IMR-90 (cell line): ENCODE data around the gene LRRC41. TPM values are rescaled to one million over a fixed set of nuclear protein-coding genes. Genes with fewer than 3 reads are reported as not detected.

Experiments
- ATAC-seq: fragments of 200-7000 bp; cut with Tn5 transposase; 2 replicates; pipeline ENCODE4 v1.9.1; 2020; ENCODE audit warnings: low read depth, mild to moderate bottlenecking, moderate library complexity
- BruUV-seq: library from RNA; stranded (reverse); fragments of 400-500 nt; replicated peaks from 2 replicates; lab custom pipeline; 2021; lab: Mats Ljungman, UMichigan
- CTCF ChIA-PET: fragments of 300-600 bp; formaldehyde crosslinking; extraction: SDS; loops from one replicate; lab custom pipeline; 2021; ENCODE audit warnings: antibody characterized with exemption; lab: Yijun Ruan, JAX
- POLR2A ChIA-PET: fragments of 300-600 bp; sonication (Branson Sonifier 250); formaldehyde crosslinking; loops from one replicate; lab custom pipeline; 2022; ENCODE audit warnings: antibody characterized with exemption; ENCODE audit not compliant: unreplicated experiment; lab: Charles Lee
- DNase-seq: peaks from one replicate; pipeline ENCODE4 v3.0.0; 2013
- H2AFZ ChIP-seq: replicated peaks from 2 replicates; pipeline ENCODE3; 2013; ENCODE audit warnings: low read length, mild to moderate bottlenecking; ENCODE audit not compliant: poor library complexity
- H2AK5ac ChIP-seq: 2 replicates; pipeline ENCODE4 v1.6.1; 2013; ENCODE audit warnings: low read depth, low read length, inconsistent platforms
- H2AK9ac ChIP-seq: replicated peaks from 2 replicates; pipeline ENCODE3; 2013; ENCODE audit warnings: mild to moderate bottlenecking, low read depth, low read length, moderate library complexity; ENCODE audit not compliant: poor library complexity
- H2BK120ac ChIP-seq: 2 replicates; pipeline ENCODE4 v1.6.1; 2013; ENCODE audit warnings: low read depth, low read length, inconsistent platforms
- H2BK15ac ChIP-seq: 3 replicates; pipeline ENCODE4 v1.6.1; 2013; ENCODE audit warnings: low read depth, low read length, inconsistent platforms
- H2BK20ac ChIP-seq: 2 replicates; pipeline ENCODE4 v1.6.1; 2013; ENCODE audit warnings: low read depth, mild to moderate bottlenecking, inconsistent platforms, low read length, moderate library complexity
- H2BK5ac ChIP-seq: 2 replicates; pipeline ENCODE4 v1.6.1; 2013; ENCODE audit warnings: mild to moderate bottlenecking, low read depth, low read length, inconsistent platforms; ENCODE audit not compliant: poor library complexity, severe bottlenecking
- H3K14ac ChIP-seq: replicated peaks from 2 replicates; pipeline ENCODE4 v1.6.1; 2013; ENCODE audit warnings: low read depth, low read length, inconsistent platforms
- H3K18ac ChIP-seq: 2 replicates; pipeline ENCODE4 v1.6.1; 2013; ENCODE audit warnings: low read depth, low read length, control low read depth
- H3K23ac ChIP-seq: 2 replicates; pipeline ENCODE4 v1.6.1; 2013; ENCODE audit warnings: low read depth, low read length, inconsistent platforms
- H3K27ac ChIP-seq: 2 replicates; pipeline ENCODE4 v1.5.1; 2013; ENCODE audit warnings: mild to moderate bottlenecking, control low read depth, low read length; ENCODE audit not compliant: insufficient read depth
- H3K27me3 ChIP-seq: 2 replicates; pipeline ENCODE4 v1.6.1; 2013; ENCODE audit warnings: low read length; ENCODE audit not compliant: control insufficient read depth, insufficient read depth
- H3K36me3 ChIP-seq: 2 replicates; pipeline ENCODE4 v1.6.1; 2013; ENCODE audit warnings: low read length, mixed read lengths; ENCODE audit not compliant: control insufficient read depth, insufficient read depth
- H3K4ac ChIP-seq: 2 replicates; pipeline ENCODE4 v1.6.1; 2013; ENCODE audit warnings: low read depth, low read length, inconsistent platforms
- H3K4me1 ChIP-seq: 2 replicates; pipeline ENCODE4 v1.6.1; 2013; ENCODE audit warnings: low read length, mixed read lengths; ENCODE audit not compliant: control insufficient read depth, insufficient read depth
- H3K4me2 ChIP-seq: 2 replicates; pipeline ENCODE4 v1.6.1; 2013; ENCODE audit warnings: low read depth, mild to moderate bottlenecking, control low read depth, low read length, moderate library complexity
- H3K4me3 ChIP-seq: 2 replicates; pipeline ENCODE4 v1.5.1; 2013; ENCODE audit warnings: low read depth, mild to moderate bottlenecking, control low read depth, low read length, moderate library complexity; ENCODE audit not compliant: insufficient read depth
- H3K56ac ChIP-seq: 2 replicates; pipeline ENCODE4 v1.6.1; 2013; ENCODE audit warnings: low read length, inconsistent platforms; ENCODE audit not compliant: insufficient read depth; ENCODE audit errors: extremely low read depth
- H3K79me1 ChIP-seq, 2 experiments: 2 replicates each; pipeline ENCODE4 v1.6.1; 2013; ENCODE audit warnings: low read length in 2 of 2, inconsistent platforms in 1 of 2, low read depth in 1 of 2
- H3K9ac ChIP-seq: 2 replicates; pipeline ENCODE4 v1.6.1; 2013; ENCODE audit warnings: low read depth, low read length, control low read depth
- H3K9me1 ChIP-seq: 2 replicates; pipeline ENCODE4 v1.6.1; 2013; ENCODE audit warnings: low read length, inconsistent platforms; ENCODE audit not compliant: insufficient read depth
- H3K9me3 ChIP-seq: 2 replicates; pipeline ENCODE4 v1.6.1; 2013; ENCODE audit warnings: low read length; ENCODE audit not compliant: control insufficient read depth, insufficient read depth
- H4K20me1 ChIP-seq: 2 replicates; pipeline ENCODE4 v1.6.1; 2013; ENCODE audit warnings: low read length, inconsistent platforms; ENCODE audit not compliant: insufficient read depth
- H4K5ac ChIP-seq: 2 replicates; pipeline ENCODE4 v1.6.1; 2013; ENCODE audit warnings: mild to moderate bottlenecking, low read depth, low read length, control low read depth
- H4K8ac ChIP-seq, 2 experiments: 2 replicates each; pipeline ENCODE4 v1.6.1; 2013; ENCODE audit warnings: low read depth in 2 of 2, low read length in 2 of 2, control low read depth in 1 of 2, inconsistent platforms in 1 of 2
- H4K91ac ChIP-seq: 2 replicates; pipeline ENCODE4 v1.6.1; 2013; ENCODE audit warnings: low read depth, low read length, inconsistent platforms; ENCODE audit not compliant: insufficient read depth
- CHD1 ChIP-seq: IDR thresholded peaks from 2 replicates; pipeline ENCODE4 v1.6.1; 2012; ENCODE audit warnings: low read depth, low read length, improper control_type of control experiment
- FOS ChIP-seq: fragments of 150-350 bp; IDR thresholded peaks from 2 replicates; pipeline ENCODE4 v1.6.1; 2016; ENCODE audit warnings: low read depth, low read length
- MAFK ChIP-seq: IDR thresholded peaks from 2 replicates; pipeline ENCODE4 v1.6.1; 2012; ENCODE audit warnings: low read depth, low read length, improper control_type of control experiment
- MXI1 ChIP-seq: IDR thresholded peaks from 2 replicates; pipeline ENCODE4 v1.6.1; 2012; ENCODE audit warnings: low read depth, mild to moderate bottlenecking, low read length, moderate library complexity, borderline replicate concordance
- NFE2L2 ChIP-seq: fragments of 150-350 bp; IDR thresholded peaks from 2 replicates; pipeline ENCODE4 v1.6.1; 2016; ENCODE audit warnings: low read depth, mild to moderate bottlenecking, low read length
- POLR2A ChIP-seq: IDR thresholded peaks from 2 replicates; pipeline ENCODE4 v1.6.1; 2012; ENCODE audit warnings: mild to moderate bottlenecking, low read depth, low read length
- RAD21 ChIP-seq: IDR thresholded peaks from 2 replicates; pipeline ENCODE4 v1.6.1; 2012; ENCODE audit warnings: low read length, improper control_type of control experiment
- RCOR1 ChIP-seq: IDR thresholded peaks from 2 replicates; pipeline ENCODE4 v1.6.1; 2012; ENCODE audit warnings: mild to moderate bottlenecking, low read length, improper control_type of control experiment; ENCODE audit not compliant: insufficient replicate concordance
- RFX5 ChIP-seq: IDR thresholded peaks from 2 replicates; pipeline ENCODE4 v1.8.0; 2012; ENCODE audit warnings: low read depth, mild to moderate bottlenecking, low read length, moderate library complexity
- SMC3 ChIP-seq: fragments of 150-350 bp; IDR thresholded peaks from 2 replicates; pipeline ENCODE4 v1.6.1; 2016; ENCODE audit warnings: low read depth, mild to moderate bottlenecking, antibody characterized with exemption, low read length, moderate library complexity
- WGBS, 2 experiments: methylation state at CpG; one replicate each; pipeline versions ENCODE4 v1.1.5 to v1.1.7; 2013; ENCODE audit warnings: missing lambda C conversion rate in 2 of 2; ENCODE audit not compliant: insufficient read length in 1 of 2; ENCODE audit errors: extremely low coverage in 2 of 2; 5-methylcytosine and 5-hydroxymethylcytosine counted together
- dilution Hi-C: fragments of 300-500 bp; cut with HindIII; formaldehyde crosslinking; loops from one replicate; pipeline ENCODE4 v1.14.3; 2018; ENCODE audit warnings: low sequenced_read_pairs; ENCODE audit not compliant: unreplicated experiment
- in situ Hi-C: fragments of 300-500 bp; cut with MboI; formaldehyde crosslinking; loops from 3 replicates; pipeline ENCODE4 v1.14.3; 2019; ENCODE audit warnings: low sequenced_read_pairs, inconsistent platforms, mixed read lengths
- intact Hi-C: fragments of 100-400 bp; cut with micrococcal nuclease; formaldehyde crosslinking; loops from 2 replicates; pipeline ENCODE4 v1.10.0; 2022
- polyA plus RNA-seq, 3 experiments: library from polyadenylated mRNA; depleted of rRNA; stranded (reverse); fragments of >200 nt; gene quantifications; 2 replicates each; pipeline ENCODE4 v1.2.3, GENCODE V29; 2012; ENCODE audit warnings: low replicate concordance in 1 of 3
- total RNA-seq: library from RNA; depleted of rRNA; stranded (reverse); fragments of >200 nt; gene quantifications from 2 replicates; pipeline ENCODE4 v1.2.3, GENCODE V29; 2012
- TF ChIP-seq, protein P1 (sequence below): conservative IDR thresholded peaks from 2 replicates; pipeline ENCODE4 v1.5.1; 2012; ENCODE audit warnings: mild to moderate bottlenecking, low read depth, low read length, improper control_type of control experiment

Gene LRRC41
- total and polyA plus RNA-seq, 2 of the 4 experiments (the other 2 are of a cell fraction) = 67.6 to 83.2 TPM

DNA sequence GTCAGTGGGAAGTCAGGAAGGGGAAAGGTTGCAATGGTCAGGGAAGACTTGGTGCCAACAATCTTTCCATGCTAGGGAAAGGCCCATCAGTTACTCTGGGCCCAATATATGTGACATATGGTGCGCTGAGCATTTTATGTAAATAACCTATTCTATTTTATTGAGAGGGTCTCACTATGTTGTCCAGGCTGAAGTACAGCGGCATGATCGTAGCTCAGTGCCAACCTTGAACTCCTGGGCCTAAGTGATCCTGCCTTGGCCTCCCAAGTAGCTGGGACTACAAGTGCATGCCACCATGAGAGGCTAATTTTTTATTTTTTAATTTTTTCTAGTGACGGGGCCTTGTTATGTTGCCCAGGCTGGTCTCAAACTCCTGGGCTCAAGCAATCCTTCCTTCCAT is 6.9 kb upstream of the LRRC41 start:
- H3K4ac ChIP-seq = no peak overlapping the region
- H3K9ac ChIP-seq = no peak overlapping the region
- H3K36me3 ChIP-seq = peaks cover 44% of the 10 kb centered on the region
- H3K56ac ChIP-seq = no peak overlapping the region
- TF ChIP-seq FOS (no peak), POLR2A (no peak), RAD21 (no peak), MXI1 (no peak), SMC3 (no peak), NFE2L2 (no peak), CHD1 (no peak), RFX5 (no peak), MAFK (no peak), RCOR1 (no peak)
- TF ChIP-seq, protein P1, sequence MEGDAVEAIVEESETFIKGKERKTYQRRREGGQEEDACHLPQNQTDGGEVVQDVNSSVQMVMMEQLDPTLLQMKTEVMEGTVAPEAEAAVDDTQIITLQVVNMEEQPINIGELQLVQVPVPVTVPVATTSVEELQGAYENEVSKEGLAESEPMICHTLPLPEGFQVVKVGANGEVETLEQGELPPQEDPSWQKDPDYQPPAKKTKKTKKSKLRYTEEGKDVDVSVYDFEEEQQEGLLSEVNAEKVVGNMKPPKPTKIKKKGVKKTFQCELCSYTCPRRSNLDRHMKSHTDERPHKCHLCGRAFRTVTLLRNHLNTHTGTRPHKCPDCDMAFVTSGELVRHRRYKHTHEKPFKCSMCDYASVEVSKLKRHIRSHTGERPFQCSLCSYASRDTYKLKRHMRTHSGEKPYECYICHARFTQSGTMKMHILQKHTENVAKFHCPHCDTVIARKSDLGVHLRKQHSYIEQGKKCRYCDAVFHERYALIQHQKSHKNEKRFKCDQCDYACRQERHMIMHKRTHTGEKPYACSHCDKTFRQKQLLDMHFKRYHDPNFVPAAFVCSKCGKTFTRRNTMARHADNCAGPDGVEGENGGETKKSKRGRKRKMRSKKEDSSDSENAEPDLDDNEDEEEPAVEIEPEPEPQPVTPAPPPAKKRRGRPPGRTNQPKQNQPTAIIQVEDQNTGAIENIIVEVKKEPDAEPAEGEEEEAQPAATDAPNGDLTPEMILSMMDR = no peak
- H2BK5ac ChIP-seq = no peak overlapping the region
- dilution Hi-C loops (no loop called here), intact Hi-C loops (no loop called here), in situ Hi-C loops (no loop called here)
- no peaks in the 10 kb centered on the region for H3K9me1 ChIP-seq
- no peaks in the 10 kb centered on the region for H3K27me3 ChIP-seq
- no peak overlapping the region for H2BK15ac ChIP-seq
- no peak overlapping the region for H4K91ac ChIP-seq
- H3K79me1 ChIP-seq = peaks cover 12 to 25% of the 10 kb centered on the region in 2 experiments
- H2AK9ac ChIP-seq = no peak overlapping the region
- ChIA-PET CTCF (no interaction called here), POLR2A (no interaction called here)
- H3K23ac ChIP-seq = no peak overlapping the region
- peaks cover 18% of the 10 kb centered on the region for H4K20me1 ChIP-seq
- 100% methylated on average over 3 of the region's 4 CpGs; no CpG with 5 or more reads in 1 of the 2 experiments for WGBS, 2 experiments
- H3K4me3 ChIP-seq = no peak overlapping the region
- H3K4me1 ChIP-seq = no peaks in the 10 kb centered on the region
- no peak overlapping the region for H4K5ac ChIP-seq
- no peak overlapping the region for H2BK20ac ChIP-seq
- no peak overlapping the region for H2AFZ ChIP-seq
- no peak for ATAC-seq
- no peaks in the 10 kb centered on the region for H3K9me3 ChIP-seq
- no TSS peak for BruUV-seq
- H2AK5ac ChIP-seq = no peak overlapping the region
- H4K8ac ChIP-seq = no peak overlapping the region
- no peak overlapping the region for H2BK120ac ChIP-seq
- DNase-seq = no peak
- H3K27ac ChIP-seq = no peak overlapping the region
- H3K4me2 ChIP-seq = no peak overlapping the region
- H3K14ac ChIP-seq = no peak overlapping the region
- H3K18ac ChIP-seq = no peak overlapping the region
